Spleen (tissue), 7 donors: ENCODE measurements around the gene CFD.

Experiments used
- POLR2A ChIP-seq, 3 donors: fragments of 450-650 bp; IDR thresholded peaks; one replicate each; pipeline ENCODE4 v1.5.1; 2017; ENCODE audit warnings: antibody characterized with exemption in 3 of 3, mild to moderate bottlenecking in 1 of 3
- TF ChIP-seq, protein P1 (sequence below), 11 experiments: fragments of 200-600 bp in 7 of 11; fragments of 450-650 bp in 4 of 11; sonication (generic) in 4 of 11; IDR thresholded peaks in 8 of 11; conservative IDR thresholded peaks in 3 of 11; 1 replicate in 7 of 11; 2 replicates in 4 of 11; pipeline versions ENCODE4 v1.4.0 to v1.8.0; 2016 to 2021; ENCODE audit warnings: antibody characterized with exemption in 11 of 11, inconsistent platforms in 4 of 11, mild to moderate bottlenecking in 1 of 11
- donor health status: DM: no; HTN: no; CAD: no; lungs with moderate emphysema.
- donor health status: DM: no; HTN: no; CAD: no.
- donor health status: DM: no; HTN: no; CAD: no.

- TF ChIP-seq, protein P1, sequence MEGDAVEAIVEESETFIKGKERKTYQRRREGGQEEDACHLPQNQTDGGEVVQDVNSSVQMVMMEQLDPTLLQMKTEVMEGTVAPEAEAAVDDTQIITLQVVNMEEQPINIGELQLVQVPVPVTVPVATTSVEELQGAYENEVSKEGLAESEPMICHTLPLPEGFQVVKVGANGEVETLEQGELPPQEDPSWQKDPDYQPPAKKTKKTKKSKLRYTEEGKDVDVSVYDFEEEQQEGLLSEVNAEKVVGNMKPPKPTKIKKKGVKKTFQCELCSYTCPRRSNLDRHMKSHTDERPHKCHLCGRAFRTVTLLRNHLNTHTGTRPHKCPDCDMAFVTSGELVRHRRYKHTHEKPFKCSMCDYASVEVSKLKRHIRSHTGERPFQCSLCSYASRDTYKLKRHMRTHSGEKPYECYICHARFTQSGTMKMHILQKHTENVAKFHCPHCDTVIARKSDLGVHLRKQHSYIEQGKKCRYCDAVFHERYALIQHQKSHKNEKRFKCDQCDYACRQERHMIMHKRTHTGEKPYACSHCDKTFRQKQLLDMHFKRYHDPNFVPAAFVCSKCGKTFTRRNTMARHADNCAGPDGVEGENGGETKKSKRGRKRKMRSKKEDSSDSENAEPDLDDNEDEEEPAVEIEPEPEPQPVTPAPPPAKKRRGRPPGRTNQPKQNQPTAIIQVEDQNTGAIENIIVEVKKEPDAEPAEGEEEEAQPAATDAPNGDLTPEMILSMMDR (IDR thresholded peaks at IDR 0.05 in 8 of 11, conservative IDR thresholded peaks at IDR 0.05 in 3 of 11) = no peak
- TF ChIP-seq POLR2A (IDR thresholded peaks at IDR 0.05) = no peak
Observed at GRCh38 chr19:906480-906879, 47.0 kb downstream of the CFD start.
